ENCODE results near the gene AMBN. TPM values are rescaled to one million over a fixed set of nuclear protein-coding genes. Genes with fewer than 3 reads are reported as not detected.

AMBN gene
- total and polyA plus RNA-seq, 2 of the 13 experiments (the other 11 are each of a cell fraction or from before 2014, with no cell fraction given), result not detected

DNA sequence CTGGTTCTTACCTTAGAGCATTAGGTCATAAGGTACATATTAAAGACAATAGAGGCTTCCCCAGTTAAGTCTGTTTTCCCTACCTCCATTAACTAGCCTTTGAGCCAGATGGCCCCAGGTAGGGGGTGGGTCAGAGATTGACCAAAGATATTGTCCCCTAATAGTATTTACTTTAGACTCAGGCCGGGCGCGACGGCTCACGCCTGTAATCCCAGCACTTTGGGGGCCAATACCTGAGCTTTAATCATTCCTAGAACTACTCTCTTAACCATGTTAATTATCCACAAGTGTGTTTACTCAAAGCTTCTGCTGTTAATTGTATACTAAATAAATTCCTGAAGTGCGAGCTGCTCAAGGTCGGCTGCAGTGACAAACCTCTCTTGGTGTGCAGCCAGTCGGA is 28.0 kb upstream of the AMBN start (continued):
- TF ChIP-seq, protein P1, sequence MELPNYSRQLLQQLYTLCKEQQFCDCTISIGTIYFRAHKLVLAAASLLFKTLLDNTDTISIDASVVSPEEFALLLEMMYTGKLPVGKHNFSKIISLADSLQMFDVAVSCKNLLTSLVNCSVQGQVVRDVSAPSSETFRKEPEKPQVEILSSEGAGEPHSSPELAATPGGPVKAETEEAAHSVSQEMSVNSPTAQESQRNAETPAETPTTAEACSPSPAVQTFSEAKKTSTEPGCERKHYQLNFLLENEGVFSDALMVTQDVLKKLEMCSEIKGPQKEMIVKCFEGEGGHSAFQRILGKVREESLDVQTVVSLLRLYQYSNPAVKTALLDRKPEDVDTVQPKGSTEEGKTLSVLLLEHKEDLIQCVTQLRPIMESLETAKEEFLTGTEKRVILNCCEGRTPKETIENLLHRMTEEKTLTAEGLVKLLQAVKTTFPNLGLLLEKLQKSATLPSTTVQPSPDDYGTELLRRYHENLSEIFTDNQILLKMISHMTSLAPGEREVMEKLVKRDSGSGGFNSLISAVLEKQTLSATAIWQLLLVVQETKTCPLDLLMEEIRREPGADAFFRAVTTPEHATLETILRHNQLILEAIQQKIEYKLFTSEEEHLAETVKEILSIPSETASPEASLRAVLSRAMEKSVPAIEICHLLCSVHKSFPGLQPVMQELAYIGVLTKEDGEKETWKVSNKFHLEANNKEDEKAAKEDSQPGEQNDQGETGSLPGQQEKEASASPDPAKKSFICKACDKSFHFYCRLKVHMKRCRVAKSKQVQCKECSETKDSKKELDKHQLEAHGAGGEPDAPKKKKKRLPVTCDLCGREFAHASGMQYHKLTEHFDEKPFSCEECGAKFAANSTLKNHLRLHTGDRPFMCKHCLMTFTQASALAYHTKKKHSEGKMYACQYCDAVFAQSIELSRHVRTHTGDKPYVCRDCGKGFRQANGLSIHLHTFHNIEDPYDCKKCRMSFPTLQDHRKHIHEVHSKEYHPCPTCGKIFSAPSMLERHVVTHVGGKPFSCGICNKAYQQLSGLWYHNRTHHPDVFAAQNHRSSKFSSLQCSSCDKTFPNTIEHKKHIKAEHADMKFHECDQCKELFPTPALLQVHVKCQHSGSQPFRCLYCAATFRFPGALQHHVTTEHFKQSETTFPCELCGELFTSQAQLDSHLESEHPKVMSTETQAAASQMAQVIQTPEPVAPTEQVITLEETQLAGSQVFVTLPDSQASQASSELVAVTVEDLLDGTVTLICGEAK (IDR thresholded peaks at IDR 0.05), result no peak
- TF ChIP-seq, protein P1 (CRISPR knock-in tag; IDR thresholded peaks at IDR 0.05), result no peak
- TF ChIP-seq GFI1 (CRISPR knock-in tag; IDR thresholded peaks at IDR 0.05; ENCODE audit: borderline replicate concordance) (0 out of 2 replicates have a peak, but pooled peaks have one; percentile 31), ZNF121 (CRISPR knock-in tag; IDR thresholded peaks at IDR 0.05) (no peak), MLLT10 (CRISPR knock-in tag; IDR thresholded peaks at IDR 0.05) (no peak), HIC2 (CRISPR knock-in tag; IDR thresholded peaks at IDR 0.05; ENCODE audit: low read depth) (no peak), PATZ1 (CRISPR knock-in tag; IDR thresholded peaks at IDR 0.05) (peak; percentile 63; the same call in 1 of the 2 replicates), ZNF331 (CRISPR knock-in tag; IDR thresholded peaks at IDR 0.05) (peak; percentile 49; the same call in 1 of the 2 replicates), CHD2 (IDR thresholded peaks at IDR 0.05; ENCODE audit: low read depth, low read length) (no peak), HNF1A (IDR thresholded peaks at IDR 0.05; ENCODE audit: low read depth) (no peak), HNF1A (CRISPR knock-in tag; IDR thresholded peaks at IDR 0.05; ENCODE audit: borderline replicate concordance) (0 out of 2 replicates have a peak, but pooled peaks have one; percentile 24), FOXA1 (IDR thresholded peaks at IDR 0.05) (no peak), FOXA1 (CRISPR knock-in tag; IDR thresholded peaks at IDR 0.05) (peak; percentile 53), GTF3A (CRISPR knock-in tag; conservative IDR thresholded peaks at IDR 0.05) (no peak)
